Muscle of back (tissue), 11 donors: ENCODE data around the gene RNU5D-1. TPM values are rescaled to one million over a fixed set of nuclear protein-coding genes. Genes with fewer than 3 reads are reported as not detected.

Experiments used
- DNase-seq, 3 donors: peaks; one replicate each; pipeline versions ENCODE4 v3.0.0 to v3.0.0-alpha.2; 2013
- polyA plus RNA-seq, 10 donors: library from polyadenylated mRNA; unstranded; fragments of 120-200 nt; gene quantifications; one replicate each; pipeline ENCODE4 v1.2.1, GENCODE V29; 2013; ENCODE audit not compliant: insufficient read length in 10 of 10

RNU5D-1 gene
- polyA plus RNA-seq, 10 donors: not detected

DNA sequence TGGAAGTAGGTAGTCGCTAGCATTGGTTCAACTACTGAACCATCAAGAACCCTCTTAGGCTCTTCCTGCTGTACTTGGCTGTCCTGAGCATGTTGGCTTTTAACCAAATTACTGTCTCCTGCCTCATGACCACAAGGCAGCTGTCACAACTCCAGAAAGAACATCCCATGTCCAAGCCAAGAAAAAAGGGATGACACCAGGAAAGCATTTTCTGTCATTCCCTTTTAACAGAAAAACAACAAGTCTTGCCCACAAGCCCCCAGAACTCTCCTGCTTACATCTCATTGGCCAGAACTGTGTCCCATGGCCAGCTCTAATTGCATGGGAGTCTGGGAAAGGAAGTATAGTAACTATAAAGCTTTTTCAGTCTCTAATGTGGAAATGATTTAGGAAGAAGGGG lies 2.4 kb upstream of the RNU5D-1 start:
- DNase-seq: peak in 2 of 3 donors; percentile 31 to 67

DNA sequence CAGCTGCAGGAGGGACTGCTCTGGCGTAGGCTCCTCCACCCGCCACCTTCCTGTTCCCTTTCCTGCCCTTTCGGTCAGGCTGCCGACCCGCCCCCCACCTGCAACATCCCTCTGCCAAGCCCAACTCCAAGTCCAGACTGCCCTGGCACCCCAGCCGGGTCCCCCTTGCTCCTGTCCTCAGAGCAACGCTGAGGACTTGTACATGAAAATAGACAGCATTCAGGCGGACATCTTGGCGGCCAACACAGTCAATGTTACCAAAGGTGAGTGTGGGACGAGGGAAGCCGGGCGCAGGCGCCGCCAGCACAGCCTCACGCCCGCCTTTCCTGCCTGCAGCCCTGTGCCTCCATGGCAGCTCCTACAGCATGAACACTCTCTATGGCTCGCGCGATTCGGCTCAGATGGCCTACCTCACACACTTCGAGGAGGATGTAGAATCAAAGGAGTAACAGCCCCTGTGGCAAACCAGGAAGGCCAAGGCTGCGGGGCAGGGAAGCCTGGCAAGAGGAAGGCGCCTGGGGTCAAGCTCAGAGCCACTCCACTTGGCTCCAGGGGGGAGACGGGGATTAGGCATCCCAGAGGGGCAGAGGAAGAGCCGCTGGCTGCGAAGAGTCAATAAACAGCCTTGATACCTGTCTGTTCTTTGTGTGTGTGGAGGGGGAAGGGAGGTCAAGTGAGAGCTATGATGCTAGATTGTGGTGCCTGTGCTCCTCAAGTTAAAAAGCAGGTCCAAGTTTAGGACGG lies 5.8 kb downstream of the RNU5D-1 start:
- DNase-seq: no peak

DNA sequence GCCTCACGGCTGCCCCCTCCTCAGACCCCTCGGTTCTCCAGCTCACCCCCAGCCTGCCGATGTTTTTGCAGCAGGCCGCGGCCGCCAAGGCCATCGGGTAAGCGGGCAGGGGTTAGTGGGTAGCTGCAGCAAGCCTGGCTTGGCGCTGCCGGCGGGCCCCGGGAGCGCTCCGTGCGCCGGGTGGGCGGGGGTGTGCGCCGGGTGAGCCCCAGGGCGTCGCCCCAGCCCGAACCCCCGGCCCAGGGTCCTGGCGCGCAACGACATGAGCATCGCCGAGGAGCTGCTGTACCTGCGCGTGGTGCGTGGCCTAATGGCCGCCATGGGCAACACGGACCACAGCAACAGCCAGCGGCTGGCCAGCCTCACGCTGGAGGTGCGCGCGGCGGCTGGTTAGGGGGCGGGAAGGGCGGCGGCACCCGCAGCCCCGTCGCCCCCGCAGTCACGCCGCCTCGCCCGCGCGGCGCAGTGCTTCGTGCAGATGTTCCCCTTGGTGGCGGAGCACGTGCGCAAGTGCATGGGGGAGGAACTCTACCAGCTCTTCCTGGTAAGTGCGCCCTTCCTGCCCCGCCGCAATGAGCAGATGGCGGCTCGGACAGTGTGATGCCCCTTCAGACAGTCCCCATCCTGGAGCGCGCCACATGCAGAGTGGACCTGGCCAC lies 6.5 kb downstream of the RNU5D-1 start:
- DNase-seq: no peak

DNA sequence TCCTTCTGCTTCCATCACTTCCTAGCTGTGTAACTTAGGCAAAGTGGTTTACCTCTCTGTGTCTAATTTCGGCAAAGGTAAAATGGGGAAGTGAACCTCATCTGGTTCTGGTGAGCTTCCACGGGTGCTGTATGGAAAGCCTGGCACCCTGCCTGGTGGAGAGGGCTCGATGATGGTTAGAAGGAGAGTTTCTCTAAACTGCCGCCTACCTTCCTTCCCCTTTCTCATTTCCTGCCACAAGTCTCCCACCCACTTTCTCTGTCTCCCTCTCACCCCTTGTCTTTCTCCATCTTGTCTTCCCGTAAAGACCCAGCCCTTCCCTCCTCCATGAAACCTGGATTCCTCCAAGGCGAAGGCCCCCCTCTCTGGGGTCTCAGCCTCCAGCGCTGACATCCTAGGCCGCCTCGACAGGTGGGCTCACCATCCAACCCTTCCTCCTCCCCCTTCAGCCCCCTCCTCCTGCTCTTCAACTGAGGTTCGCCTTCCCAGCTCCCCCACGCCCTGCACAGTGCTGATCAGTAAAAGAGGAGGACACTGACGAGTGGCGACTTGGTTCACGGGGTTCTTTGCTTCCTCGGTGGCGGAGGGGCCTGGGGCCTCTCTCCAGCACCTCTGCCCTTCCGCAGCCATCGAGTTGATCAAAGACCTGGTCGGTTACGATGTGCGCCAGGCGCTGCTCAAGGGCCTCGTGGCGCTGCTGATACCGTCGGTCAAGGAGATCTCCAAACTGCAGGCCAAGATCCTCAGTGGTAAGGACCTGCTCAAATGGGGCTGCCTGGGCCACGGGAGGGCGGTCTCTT lies 7.3 kb downstream of the RNU5D-1 start:
- no peak for DNase-seq

- DNase-seq: no peak
Observed at GRCh38 chr1:44723064-44723463, 7.9 kb downstream of the RNU5D-1 start.

GRCh38 chr1:44721485-44722361 lies 9.2 kb downstream of the RNU5D-1 start:
- peak; percentile 39 to 72 (median 62) for DNase-seq

GRCh38 chr1:44720281-44720680 lies 10.7 kb downstream of the RNU5D-1 start:
- DNase-seq: no peak

DNA sequence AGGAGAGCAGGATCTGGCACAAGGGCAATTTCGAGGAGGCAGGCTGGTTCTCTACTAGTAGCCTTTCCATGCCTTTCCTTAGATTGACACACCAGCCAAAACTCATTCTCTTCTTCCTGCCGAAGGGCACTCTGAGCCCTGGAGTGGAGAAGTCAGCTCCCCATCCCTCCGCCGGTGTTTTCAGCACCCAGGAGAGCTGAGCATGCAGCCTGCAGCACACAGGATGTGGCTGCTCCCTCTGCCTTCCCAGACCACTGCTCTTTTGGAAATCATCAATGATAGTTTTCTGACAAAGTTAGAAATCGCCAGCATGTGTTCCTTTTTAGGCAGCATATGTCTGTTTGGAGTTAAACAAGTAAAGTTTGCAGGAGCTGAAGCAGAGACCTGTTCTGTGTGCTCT lies 11.7 kb downstream of the RNU5D-1 start:
- DNase-seq: no peak

- no peak for DNase-seq
Observed at GRCh38 chr1:44718091-44718490, 12.9 kb downstream of the RNU5D-1 start.

DNA sequence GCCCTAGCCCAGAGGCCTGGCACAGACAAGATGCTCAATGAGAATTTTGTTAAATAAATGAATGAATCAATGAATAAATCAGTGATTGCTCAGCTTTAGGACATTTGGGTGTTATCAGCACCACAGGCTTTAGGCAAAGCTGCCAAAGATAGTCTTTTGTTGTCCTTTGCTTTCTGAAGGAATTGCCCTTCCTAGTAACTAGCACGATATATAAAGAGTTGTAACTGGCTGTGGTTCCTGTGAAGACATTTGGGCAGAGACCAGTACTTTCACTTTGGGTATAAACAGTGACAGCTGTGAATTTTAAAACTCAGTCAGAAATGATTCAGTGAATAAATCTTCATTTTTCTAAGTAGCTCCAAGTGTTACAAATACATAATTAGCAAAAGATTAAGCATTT lies 13.3 kb downstream of the RNU5D-1 start:
- no peak for DNase-seq

GRCh38 chr1:44717156-44717555 lies 13.8 kb downstream of the RNU5D-1 start:
- DNase-seq: no peak

DNA sequence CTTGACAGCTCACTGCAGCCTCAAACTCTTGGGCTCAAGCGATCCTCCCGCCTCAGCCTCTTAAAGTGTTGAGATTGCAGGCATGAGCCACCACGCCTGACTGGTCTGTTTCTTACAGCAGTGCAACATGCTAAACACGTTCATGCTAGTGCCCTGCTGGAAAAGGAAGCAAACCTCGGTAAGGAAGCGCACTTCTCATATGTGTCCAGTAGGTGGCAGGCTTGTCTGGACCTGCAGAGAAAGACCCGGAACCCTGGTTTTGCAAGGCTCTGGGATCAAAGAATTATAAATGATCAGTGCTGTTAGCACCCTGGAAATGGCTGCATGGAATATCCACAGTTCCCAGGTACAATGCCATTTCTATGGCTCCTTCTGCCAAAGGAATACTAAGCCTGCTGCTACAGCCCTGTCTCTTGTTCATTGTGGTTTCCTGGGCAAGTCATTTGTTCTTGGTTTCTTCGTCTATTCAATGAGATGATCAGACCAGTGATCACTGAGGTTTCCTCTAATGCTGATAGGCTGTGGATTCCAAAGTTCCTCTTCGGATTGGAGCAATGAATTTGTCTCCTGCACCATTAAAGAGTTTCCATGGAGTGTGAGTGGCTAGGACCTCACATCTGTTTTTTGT lies 15.9 kb downstream of the RNU5D-1 start:
- DNase-seq: peak; percentile 39 to 80 (median 69)

DNA sequence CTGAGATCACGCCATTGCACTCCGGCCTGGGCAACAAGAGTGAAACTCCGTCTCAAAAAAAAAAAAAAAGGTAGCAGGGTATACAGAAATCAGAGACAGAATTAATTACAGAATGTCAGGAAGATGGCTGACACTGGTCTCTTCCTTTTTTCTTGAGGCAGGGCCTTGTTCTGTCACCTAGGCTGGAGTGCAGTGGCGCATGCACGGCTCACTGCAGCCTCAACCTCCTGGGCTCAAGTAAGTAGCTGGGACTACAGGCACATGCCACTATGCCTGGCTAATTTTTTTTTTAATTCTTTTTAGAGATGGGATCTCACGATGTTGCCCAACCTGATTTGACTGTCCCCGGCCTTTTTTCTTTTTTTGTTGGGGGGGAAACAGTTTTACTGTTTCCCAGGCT lies 16.4 kb downstream of the RNU5D-1 start:
- no peak for DNase-seq

DNA sequence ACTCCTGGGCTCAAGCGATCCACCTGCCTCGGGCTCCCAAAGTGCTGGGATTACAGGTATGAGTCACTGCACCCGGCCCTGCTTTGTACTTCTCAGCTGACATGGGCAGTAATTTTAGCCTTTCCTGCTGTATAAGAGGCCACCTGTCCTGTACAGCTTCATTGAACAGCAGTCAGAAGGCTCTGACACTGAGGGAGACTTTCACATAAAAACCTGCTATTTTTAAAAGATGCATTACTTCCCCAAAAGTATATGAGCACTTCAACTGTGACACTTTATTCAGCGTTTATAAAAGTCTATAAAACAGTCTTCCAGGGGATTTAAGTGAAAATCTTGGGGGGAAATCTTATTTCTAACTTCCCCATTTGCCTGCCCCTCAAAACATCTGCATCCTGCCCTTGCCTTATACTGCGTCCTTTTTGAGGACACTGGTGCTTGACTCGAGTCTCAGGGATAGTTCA lies 17.6 kb downstream of the RNU5D-1 start:
- DNase-seq: no peak

DNA sequence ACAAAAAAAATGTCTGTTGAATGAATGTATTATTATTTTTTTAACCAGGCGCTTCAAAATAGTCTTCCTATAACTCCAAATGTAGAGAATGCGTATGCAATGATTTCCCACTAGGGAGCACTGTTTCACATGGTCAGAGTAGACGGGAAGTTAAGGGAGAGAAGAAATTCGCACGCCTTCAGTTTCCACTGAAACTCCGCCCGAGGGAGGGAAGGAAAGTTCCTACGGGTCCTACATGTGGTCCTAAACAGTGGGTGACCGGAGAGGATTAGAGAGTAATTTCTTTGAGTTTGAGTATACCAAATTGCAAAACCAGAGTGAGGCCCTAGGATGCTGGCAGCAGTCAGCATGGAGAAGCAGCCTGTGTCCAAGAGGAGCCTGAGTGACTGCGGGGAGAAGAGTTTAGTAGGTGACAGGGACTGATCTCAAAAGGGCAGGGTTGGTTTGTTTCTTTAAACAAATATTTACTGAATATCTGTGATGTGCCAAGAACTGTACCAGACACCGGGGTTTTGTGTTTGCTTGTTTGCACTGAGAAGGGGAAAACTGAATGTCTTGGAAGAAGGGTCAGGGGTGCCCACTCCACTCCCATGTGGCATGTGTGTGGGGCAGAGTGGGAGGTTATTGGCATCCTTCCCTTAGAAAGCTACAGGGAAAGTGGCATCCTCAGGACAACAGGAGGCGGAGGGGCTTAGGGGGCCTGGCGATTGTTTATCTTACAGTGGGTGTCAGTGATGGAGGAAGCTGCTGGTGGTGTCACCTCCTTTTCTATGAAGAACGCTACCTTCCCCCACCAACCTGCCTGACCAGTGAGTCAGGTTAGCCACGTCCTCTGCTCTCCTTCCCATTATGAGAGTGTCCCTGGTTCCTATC lies 22.8 kb downstream of the RNU5D-1 start:
- peak in 2 of 3 donors; percentile 36 to 59 for DNase-seq

- peak in 1 of 3 donors; percentile 83 for DNase-seq
Observed at GRCh38 chr1:44707112-44707881, 23.7 kb downstream of the RNU5D-1 start.

DNA sequence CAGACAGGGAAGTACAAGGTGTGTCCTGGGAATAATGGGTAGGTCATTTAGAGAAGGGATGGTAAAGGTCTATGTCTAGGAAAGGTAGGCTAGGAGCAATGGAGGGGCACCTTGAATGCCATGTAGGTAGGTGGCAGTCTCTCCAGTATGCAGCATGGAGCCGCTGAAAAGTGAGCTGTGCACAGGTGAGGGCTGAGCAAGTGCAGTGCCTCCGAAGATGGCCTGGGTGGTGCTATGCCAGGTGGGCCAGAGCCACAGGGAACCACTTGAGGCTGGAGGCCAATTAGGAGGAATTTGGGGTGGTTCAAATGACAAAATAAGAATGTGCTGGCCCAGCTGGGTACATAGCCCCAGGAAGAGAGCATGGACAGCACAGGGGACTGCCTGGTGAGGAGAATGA lies 25.0 kb downstream of the RNU5D-1 start:
- no peak for DNase-seq

DNA sequence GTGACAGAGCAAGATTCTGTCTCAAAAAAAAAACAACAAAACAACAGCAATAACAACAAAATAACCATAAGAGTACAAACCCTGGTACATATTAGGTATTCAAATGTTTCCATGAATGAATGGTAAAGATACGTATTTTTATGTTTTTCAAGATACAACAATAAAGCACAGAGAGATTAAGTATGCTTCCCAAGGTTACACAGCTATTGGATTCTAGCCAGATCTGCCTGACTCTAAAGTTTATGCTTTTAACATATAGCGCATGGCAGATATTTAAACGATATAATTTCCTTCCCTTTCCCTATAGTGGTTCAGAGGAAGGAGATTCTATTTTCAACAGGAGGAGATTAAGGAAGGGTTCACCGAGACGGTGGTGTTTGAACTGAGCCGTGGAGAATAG lies 25.5 kb downstream of the RNU5D-1 start:
- no peak for DNase-seq

DNA sequence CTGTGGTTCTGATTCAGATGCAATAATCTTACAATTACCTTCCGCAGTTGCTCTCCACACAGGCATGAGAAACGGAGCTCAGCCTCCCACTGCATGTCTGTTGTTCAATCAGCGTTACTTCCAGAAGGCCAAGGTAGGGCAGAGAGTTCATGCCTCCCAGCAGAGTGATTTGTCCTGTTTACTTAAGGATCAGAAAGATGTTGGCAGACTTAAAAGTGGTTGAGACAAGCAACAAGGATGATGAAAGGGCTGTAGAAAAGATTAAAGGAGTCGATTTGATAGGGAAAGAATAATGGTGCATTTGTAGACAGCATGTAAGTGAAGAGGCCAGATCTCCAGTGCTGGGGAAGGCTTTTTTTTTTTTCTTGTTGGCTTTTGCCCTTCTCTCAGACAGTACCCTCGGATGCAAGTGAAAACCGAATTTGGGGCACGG lies 29.8 kb downstream of the RNU5D-1 start:
- no peak for DNase-seq
